ENCODE data around the gene LRRN1.
"Not testable (repeated sequence)": the region's sequence is repeated elsewhere in the genome, so short reads cannot be mapped to it uniquely, and the experiment has no call there.

Gene LRRN1

GRCh38 chr3:3825035-3825434 lies 25.8 kb downstream of the LRRN1 start:
- no peak overlapping the region for H3K27ac ChIP-seq
- no peak for TF ChIP-seq ZFX (IDR thresholded peaks at IDR 0.05)
- TF ChIP-seq CTCF (conservative IDR thresholded peaks at IDR 0.05): no peak

GRCh38 chr3:3826521-3826920 lies 27.3 kb downstream of the LRRN1 start:
- no peak overlapping the region for H3K27ac ChIP-seq
- TF ChIP-seq ZFX (IDR thresholded peaks at IDR 0.05) (no peak), CTCF (conservative IDR thresholded peaks at IDR 0.05) (no peak)

GRCh38 chr3:3827111-3827510 lies 27.9 kb downstream of the LRRN1 start:
- no peak for TF ChIP-seq ZFX (IDR thresholded peaks at IDR 0.05)
- TF ChIP-seq CTCF (conservative IDR thresholded peaks at IDR 0.05): no peak
- H3K27ac ChIP-seq: no peak overlapping the region

- not testable (repeated sequence) for H3K27ac ChIP-seq
Measured at GRCh38 chr3:3828417-3828816, 29.2 kb downstream of the LRRN1 start.

- no peak overlapping the region for H3K27ac ChIP-seq
- TF ChIP-seq ZFX (IDR thresholded peaks at IDR 0.05) (no peak), CTCF (conservative IDR thresholded peaks at IDR 0.05) (no peak)
Measured at GRCh38 chr3:3836845-3837244, 37.6 kb downstream of the LRRN1 start.

GRCh38 chr3:3842356-3842755 lies 43.1 kb downstream of the LRRN1 start:
- TF ChIP-seq ZFX (IDR thresholded peaks at IDR 0.05) (no peak), CTCF (conservative IDR thresholded peaks at IDR 0.05) (no peak)
- H3K27ac ChIP-seq: no peak overlapping the region

- TF ChIP-seq CTCF (conservative IDR thresholded peaks at IDR 0.05) (no peak), ZFX (IDR thresholded peaks at IDR 0.05) (no peak)
- no peak overlapping the region for H3K27ac ChIP-seq
Measured at GRCh38 chr3:3847994-3848922, 49.0 kb downstream of the LRRN1 start.

GRCh38 chr3:3848923-3849275 lies 49.7 kb downstream of the LRRN1 start:
- no peak overlapping the region for H3K27ac ChIP-seq
- TF ChIP-seq CTCF (conservative IDR thresholded peaks at IDR 0.05) (no peak), ZFX (IDR thresholded peaks at IDR 0.05) (no peak)
